Renal cortical epithelial cell (primary cell): ENCODE measurements around the gene HSD17B2. TPM values are rescaled to one million over a fixed set of nuclear protein-coding genes. Genes with fewer than 3 reads are reported as not detected.
A peak's percentile ranks its signal among the peaks of the same experiment; 100 is the strongest.

ENCODE experiments used
- DNase-seq: peaks from one replicate; pipeline ENCODE4 v3.0.0-alpha.2; 2011; ENCODE audit warnings: low read depth
- total RNA-seq: library from RNA; depleted of rRNA; stranded (reverse); fragments of >200 nt; gene quantifications from 2 replicates; pipeline ENCODE4 v1.2.3, GENCODE V29; 2014

HSD17B2 gene
- total RNA-seq, 1 donor from 2014 or later, result 0.70 TPM

DNA sequence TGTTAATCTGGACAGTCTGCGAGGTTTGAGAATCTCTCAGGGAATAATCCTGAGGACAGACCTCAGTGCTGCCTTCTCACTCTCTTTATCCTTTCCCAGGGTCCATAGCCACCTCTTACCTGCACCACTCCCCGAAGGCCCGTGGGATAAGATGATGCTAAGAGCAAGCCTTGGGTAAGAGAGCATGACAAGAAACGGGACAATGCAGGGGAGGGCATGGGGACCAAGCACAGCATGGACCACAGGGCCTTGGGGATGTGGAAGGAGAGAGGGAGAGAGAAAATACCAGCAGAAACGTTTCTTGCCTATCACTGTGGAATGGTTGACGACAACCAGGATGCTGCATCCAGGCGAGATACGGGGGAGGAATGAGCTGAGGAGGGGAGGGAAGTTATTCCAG, 15.5 kb upstream of the HSD17B2 start:
- DNase-seq, result no peak

- DNase-seq, result no peak
These were observed 15.0 kb upstream of the HSD17B2 start for GRCh38 chr16:82020051-82020450.

GRCh38 chr16:82023206-82023605, 11.8 kb upstream of the HSD17B2 start:
- DNase-seq, result no peak

DNA sequence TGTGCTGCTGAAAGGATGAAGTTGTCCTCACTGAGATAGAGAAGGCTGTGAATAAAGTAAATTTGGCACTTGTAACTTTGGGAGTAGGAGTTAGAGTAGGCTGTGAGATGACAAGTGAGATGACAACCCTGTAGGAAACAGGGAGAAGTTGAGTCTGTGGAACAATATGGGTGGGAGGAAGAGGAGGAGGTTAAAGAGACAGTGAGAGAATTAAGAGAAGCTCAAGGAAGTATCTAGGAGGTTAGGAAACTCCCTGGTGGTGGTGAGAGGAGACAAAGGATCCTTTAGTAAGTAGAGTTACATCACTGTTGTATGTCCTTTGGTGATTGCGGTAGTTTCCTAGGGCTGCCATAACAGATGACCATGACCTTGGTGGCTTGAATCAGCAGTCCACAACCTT, 10.7 kb upstream of the HSD17B2 start:
- DNase-seq, result no peak

DNA sequence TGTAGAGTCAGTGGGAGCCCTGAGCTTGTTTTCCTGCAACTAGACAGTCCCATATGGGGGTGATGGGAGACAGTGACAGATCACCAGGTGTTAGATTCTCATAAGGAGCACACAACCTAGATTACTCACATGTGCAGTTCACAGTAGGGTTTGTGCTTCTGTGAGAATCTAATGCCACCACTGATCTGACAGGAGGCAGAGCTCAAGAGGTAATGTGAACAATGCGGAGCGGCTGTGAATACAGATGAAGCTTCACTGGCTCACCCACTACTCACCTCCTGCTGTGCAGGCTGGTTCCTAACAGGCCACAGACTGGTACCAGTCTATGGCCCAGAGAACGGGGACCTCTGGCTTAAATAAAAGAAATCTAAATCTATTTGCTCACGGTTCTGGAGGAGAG, 10.2 kb upstream of the HSD17B2 start:
- DNase-seq, result no peak

DNA sequence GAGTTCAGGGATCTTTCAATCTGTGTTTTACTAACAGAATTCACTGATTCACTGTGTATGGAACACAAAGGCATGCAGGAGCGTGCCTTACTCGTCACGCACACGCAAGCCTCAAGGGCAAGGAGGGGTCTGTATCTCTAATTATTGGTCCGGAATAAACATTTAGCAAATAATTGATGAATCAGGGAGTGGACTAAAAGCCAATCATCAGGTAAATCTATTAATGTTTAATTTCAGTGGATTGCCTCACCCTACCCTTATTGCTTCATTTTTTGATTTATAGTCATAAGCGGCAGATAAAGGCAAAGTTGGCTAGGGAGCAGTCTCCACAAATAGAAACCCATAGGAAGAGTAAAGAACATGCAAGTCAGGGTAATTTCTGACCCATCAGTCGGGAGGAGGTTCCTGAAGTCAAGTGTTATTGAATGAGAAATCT, 7.4 kb upstream of the HSD17B2 start:
- peak; percentile 50 for DNase-seq

GRCh38 chr16:82031116-82032084, 3.7 kb upstream of the HSD17B2 start:
- DNase-seq, result peak; percentile 74

DNA sequence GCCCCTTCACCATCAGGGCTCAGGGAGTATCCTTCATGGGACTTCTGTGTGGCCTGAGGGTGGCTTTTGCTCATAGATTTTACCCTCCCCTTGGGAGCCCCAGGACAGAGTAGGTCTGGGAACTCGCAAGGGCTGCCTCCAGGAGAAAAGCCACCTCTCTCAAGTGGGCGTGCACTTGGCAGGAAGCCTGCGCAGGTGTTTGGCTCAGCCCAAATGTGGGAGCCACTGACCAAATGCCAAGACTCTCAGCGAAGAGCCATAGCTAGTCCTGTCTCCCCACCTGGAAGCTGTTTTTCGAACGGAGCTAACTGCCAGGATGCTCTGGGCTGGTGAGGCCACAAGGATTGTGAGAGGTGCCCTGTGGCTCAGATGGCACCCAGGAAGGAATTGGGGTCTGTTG, 2.0 kb upstream of the HSD17B2 start:
- no peak for DNase-seq

- no peak for DNase-seq
These were observed 1.3 kb upstream of the HSD17B2 start for GRCh38 chr16:82033683-82034300.

DNA sequence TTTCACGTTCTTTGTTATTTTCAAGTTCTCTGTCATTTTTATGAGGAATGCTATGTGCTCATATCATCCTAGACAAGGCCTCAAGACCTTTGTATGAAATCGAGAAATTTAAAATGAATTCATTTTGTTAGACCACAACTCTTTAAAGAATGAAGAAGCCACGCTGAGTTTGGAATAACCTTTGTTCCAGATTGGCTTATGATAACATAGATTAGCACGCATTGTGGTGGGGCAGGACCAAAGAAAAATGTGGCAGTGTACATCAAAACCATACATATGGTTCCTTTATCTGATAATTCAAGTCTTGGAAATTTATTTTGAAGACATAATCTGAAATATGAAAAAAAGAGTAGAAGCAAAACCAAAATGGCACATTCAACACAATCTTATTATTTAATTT, 2.2 kb downstream of the HSD17B2 start:
- DNase-seq, result no peak

- no peak for DNase-seq
These were observed 2.6 kb downstream of the HSD17B2 start for GRCh38 chr16:82037666-82038065.

DNA sequence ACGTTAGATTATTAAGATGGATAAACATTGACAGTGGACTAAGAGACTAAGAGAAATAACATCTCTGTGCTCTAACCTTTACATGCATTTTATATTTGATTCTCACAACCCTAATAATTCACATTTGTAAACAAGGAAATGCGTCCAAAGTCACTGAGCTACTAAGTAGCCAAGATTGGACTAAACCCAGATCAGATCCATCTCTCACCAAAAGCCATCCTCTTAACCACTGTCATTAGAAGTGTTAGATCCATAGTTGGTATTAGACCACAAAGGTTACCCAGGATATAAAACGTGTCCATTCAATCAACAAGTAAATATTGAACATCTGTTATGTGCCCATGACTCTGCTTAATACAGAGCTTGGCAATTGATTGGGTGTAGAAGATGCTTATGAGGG, 5.2 kb downstream of the HSD17B2 start:
- no peak for DNase-seq

DNA sequence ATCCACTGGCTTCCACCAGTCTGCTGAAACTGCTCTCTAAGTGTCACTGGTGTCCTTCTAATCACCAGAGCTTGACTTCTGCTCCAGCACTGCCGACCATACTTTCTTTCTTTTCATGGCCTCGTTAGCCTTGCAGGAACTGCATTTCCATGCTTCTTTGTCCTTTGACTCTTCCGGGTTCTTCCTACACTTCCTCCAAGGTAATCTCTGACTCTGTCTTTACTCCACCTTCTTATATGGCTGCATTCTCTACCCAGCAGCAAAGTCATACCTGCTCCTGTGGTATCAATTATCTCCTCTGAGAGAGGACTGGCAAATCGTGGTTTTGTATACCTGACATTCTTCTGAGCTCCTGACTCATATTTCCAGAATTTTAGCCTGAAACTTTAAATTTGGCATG, 6.5 kb downstream of the HSD17B2 start:
- no peak for DNase-seq

DNA sequence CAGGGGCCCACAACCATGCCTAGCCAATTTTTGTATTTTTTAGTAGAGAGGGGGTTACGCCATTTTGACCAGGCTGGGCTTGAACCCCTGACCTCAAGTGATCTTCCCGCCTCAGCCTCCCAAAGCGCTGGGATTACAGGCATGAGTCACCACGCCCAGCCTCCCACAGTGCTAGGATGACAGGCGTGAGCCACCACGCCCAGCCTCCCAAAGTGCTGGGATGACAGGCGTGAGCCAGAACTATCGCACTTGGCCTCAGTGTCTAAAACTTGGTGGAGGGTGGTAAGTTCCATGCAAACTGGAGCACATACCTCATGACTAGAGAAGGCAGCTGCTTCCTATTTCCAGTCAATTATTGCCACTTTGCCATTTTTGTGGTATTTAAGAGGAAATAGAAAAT, 7.1 kb downstream of the HSD17B2 start:
- DNase-seq, result no peak

DNA sequence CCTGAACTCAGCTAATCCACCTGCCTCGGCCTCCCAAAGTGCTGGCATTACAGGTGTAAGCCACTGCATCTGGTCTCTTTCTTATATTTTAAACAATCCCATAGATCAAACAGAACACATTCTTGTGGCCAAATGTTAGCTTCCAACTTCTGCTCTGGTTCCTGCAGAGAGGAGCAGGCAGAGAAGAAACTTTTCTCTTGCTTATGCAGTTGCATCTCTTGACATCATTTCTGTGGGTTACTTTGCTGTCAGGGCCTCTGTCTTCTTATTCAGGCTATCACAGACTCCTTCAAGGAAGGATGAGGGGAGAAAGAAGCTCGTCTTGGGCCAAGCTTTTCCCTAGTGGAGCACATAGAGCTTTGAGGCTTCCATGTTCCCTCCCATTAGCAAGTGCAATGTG, 7.8 kb downstream of the HSD17B2 start:
- DNase-seq, result no peak

DNA sequence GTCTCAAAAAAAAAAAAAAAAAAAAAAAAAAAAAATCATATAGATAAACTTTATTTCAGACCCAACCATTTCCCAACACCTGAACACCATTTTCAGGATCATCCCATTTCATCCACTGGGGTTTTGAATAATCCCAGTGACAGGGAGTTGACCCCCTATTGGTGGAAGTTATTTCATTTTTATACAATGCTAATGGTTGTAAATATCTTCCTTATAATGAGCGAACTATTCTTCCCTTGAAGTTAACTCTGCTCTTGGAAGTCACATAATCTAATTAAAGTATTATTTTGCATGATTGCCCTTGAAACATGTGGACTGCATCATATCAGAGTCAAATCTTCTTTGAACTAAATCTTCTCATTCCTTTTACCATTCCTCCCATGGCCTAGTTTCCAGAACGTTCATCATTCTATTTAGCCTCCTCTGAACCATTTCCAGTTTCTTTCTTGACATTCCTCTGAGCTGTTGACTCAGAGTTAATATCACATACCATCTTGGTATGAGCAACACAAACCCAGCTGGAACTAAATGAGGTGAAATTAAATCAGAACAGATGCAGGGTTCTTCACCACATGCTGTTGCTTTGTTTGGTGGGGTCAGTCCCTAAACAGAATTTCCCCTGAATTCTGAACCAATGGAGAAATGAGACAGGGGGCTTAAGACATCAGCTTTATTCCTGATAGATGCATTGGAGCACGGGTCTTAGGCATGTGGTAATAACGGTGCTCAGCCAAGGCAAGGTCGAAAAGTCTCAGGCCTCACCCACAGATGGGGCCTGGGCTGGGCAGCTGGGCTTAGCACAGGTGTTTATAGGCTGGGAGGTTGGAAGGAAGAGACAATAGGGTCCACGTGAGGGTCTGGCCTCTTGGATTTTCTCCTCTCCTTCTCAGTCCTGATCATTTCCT, 8.9 kb downstream of the HSD17B2 start:
- DNase-seq, result peak; percentile 75

- DNase-seq, result no peak
These were observed 9.5 kb downstream of the HSD17B2 start for GRCh38 chr16:82044585-82044911.

DNA sequence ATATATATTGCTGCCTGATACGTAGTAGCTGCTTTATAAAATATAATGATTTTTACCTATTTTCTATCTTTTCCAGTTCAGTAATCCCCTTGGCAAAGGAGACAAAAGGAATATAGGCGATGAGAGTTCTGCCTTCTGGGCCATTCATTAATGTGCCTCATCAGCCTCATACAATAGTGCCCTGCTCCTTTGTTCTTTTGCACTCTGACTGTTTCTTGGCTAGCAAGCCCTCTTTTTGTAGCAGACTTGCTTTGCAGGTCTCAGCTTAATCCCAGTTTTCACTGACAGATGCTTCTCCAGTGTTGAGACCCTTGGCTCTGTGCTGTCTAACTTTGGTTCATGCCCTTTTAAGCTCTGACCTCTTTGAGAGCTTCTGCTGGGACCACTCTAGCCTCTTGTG, 10.4 kb downstream of the HSD17B2 start:
- no peak for DNase-seq

DNA sequence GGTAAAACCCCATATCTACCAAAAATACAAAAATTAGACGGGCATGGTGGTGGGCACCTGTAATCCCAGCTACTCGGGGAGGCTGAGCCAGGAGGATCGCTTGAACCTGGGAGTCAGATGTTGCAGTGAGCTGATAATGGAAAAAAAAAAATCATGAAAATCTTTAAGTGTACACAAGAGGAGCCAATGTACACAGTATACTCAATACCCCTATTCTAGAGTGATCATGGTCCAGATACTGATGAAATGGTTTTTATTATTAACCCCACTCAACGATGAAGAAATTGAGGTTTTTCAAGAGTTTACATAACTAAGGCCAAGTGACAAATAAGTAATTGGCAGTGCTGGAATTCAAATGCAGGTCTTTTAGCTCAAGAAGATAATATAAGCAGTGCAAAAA, 11.5 kb downstream of the HSD17B2 start:
- no peak for DNase-seq

DNA sequence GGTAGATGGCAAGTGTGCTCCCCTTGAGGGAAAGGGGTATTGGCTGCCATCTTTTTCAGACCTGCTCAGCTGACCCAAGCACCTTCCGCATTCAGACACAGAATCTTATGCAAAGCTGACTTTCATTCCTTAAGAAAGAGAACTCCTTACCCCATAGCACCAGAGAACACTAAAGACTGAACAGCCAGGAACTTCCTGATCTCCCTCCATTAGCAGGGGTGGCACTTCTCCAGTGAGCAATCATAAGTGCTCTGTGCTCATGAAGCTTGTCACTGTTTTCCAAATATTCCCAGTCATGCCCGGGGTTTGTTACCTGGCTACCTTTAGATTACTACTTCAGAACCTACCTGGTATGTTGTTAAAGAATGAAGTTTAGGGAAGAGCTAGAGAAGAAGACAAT, 11.9 kb downstream of the HSD17B2 start:
- DNase-seq, result no peak

GRCh38 chr16:82047374-82047773, 12.3 kb downstream of the HSD17B2 start:
- no peak for DNase-seq

GRCh38 chr16:82047787-82048186, 12.7 kb downstream of the HSD17B2 start:
- DNase-seq, result no peak
